T-cell (primary cell): ENCODE measurements around the gene KLK5. TPM values are rescaled to one million over a fixed set of nuclear protein-coding genes. Genes with fewer than 3 reads are reported as not detected.

ENCODE experiments used
- ATAC-seq, 4 experiments: fragments of 200-7000 bp in 3 of 4; fragments of 150-1000 bp in 1 of 4; cut with Tn5 transposase; replicated peaks in 1 of 4; 1 replicate in 3 of 4; 2 replicates in 1 of 4; pipeline ENCODE4 v1.10.0; 2021; ENCODE audit warnings: moderate library complexity in 3 of 4, mild to moderate bottlenecking in 2 of 4, moderate number of reproducible peaks in 1 of 4
- CTCF ChIA-PET, 2 donors: fragments of 300-600 bp; sonication (Branson Sonifier 250); formaldehyde crosslinking; loops; one replicate each; lab custom pipeline; 2022; ENCODE audit warnings: antibody characterized with exemption in 2 of 2; lab: Charles Lee
- POLR2A ChIA-PET, 2 donors: fragments of 300-600 bp; sonication (Branson Sonifier 250); formaldehyde crosslinking; loops; one replicate each; lab custom pipeline; 2022; ENCODE audit warnings: antibody characterized with exemption in 2 of 2; lab: Charles Lee
- DNase-seq, 35 experiments: peaks; one replicate each; pipeline versions ENCODE4 v3.0.0 to v3.0.0-alpha.2; 2013 to 2023
- H3K27ac ChIP-seq: one replicate; pipeline ENCODE4 v1.5.1; 2013; ENCODE audit warnings: low read length
- H3K27me3 ChIP-seq, 2 experiments: replicated peaks in 1 of 2; 1 replicate in 1 of 2; 2 replicates in 1 of 2; pipeline versions ENCODE4 v1.6.1 to v1.7.0; 2013; ENCODE audit warnings: low read length in 1 of 2, mixed read lengths in 1 of 2; ENCODE audit not compliant: control insufficient read depth in 2 of 2, insufficient read depth in 2 of 2; ENCODE audit errors: extremely low read depth in 1 of 2
- H3K36me3 ChIP-seq, 2 donors: 1 replicate in 1 of 2; 2 replicates in 1 of 2; pipeline versions ENCODE4 v1.6.1 to v1.7.0; 2013; ENCODE audit warnings: low read length in 1 of 2; ENCODE audit not compliant: control insufficient read depth in 2 of 2, insufficient read depth in 1 of 2; ENCODE audit errors: extremely low read depth in 1 of 2
- H3K4me1 ChIP-seq, 2 experiments: 1 replicate in 1 of 2; 2 replicates in 1 of 2; pipeline versions ENCODE4 v1.6.1 to v1.7.0; 2013; ENCODE audit warnings: low read length in 2 of 2, mixed read lengths in 1 of 2; ENCODE audit not compliant: insufficient read depth in 2 of 2, control insufficient read depth in 1 of 2; ENCODE audit errors: extremely low read depth in 1 of 2
- H3K4me3 ChIP-seq, 2 donors: 1 replicate in 1 of 2; 2 replicates in 1 of 2; pipeline versions ENCODE4 v1.5.1 to v1.7.0; 2013; ENCODE audit warnings: mild to moderate bottlenecking in 2 of 2, low read length in 1 of 2, moderate library complexity in 1 of 2; ENCODE audit not compliant: control insufficient read depth in 1 of 2; ENCODE audit errors: extremely low read depth in 1 of 2
- H3K9me3 ChIP-seq: 2 replicates; pipeline ENCODE4 v1.7.0; 2013
- H3K27ac Mint-ChIP-seq, 2 donors: one replicate each; pipeline ENCODE4 v1.8.0; 2020 to 2021; ENCODE audit warnings: mild to moderate bottlenecking in 2 of 2, mixed read lengths in 2 of 2
- H3K27me3 Mint-ChIP-seq, 2 donors: one replicate each; pipeline ENCODE4 v1.8.0; 2021 to 2022; ENCODE audit warnings: mixed read lengths in 2 of 2
- H3K36me3 Mint-ChIP-seq: one replicate; pipeline ENCODE4 v1.8.0; 2021; ENCODE audit warnings: mixed read lengths
- H3K4me1 Mint-ChIP-seq, 3 donors: one replicate each; pipeline ENCODE4 v1.8.0; 2020 to 2022; ENCODE audit warnings: mixed read lengths in 3 of 3, mild to moderate bottlenecking in 1 of 3
- H3K4me3 Mint-ChIP-seq, 3 donors: one replicate each; pipeline ENCODE4 v1.8.0; 2020 to 2022; ENCODE audit warnings: mild to moderate bottlenecking in 3 of 3, mixed read lengths in 3 of 3, moderate library complexity in 3 of 3
- H3K9me3 Mint-ChIP-seq, 3 donors: one replicate each; pipeline ENCODE4 v1.8.0; 2020 to 2022; ENCODE audit warnings: mixed read lengths in 3 of 3
- WGBS: methylation state at CpG from one replicate; pipeline ENCODE4 v1.1.5; 2013; ENCODE audit warnings: missing lambda C conversion rate; ENCODE audit not compliant: insufficient coverage; 5-methylcytosine and 5-hydroxymethylcytosine counted together
- total RNA-seq, 35 experiments: library from RNA in 6 of 35; stranded (reverse) in 6 of 35; fragments of 120-200 nt in 1 of 35; gene quantifications; one replicate each; pipeline versions ENCODE4 v1.2.1 to v1.2.4 and lab custom pipeline; 2013 to 2026

KLK5 gene
- total RNA-seq (not detected), total RNA-seq (lab: John Stamatoyannopoulos, UW) (0 to 0.61 (median 0) reads per million in 29 experiments)
- total RNA-seq (2013), result not detected

GRCh38 chr19:50952910-50953309, at the start of gene KLK5:
TSS of gene KLK5 (minus strand) at chr19:50953038. CDS start at chr19:50952657, 381 bp downstream.
- peaks cover 0 to 5% (median 0%) of the 10 kb centered on the region in 3 donors for H3K9me3 Mint-ChIP-seq
- peaks cover 36 to 39% of the 10 kb centered on the region in 2 donors for H3K27me3 Mint-ChIP-seq
- H3K4me3 ChIP-seq, result no peak within 1 kb of the TSS
- WGBS, result 16% methylated on average over 3 of the region's 7 CpGs
- ChIA-PET POLR2A (no interaction called here), CTCF (no interaction called here)
- H3K4me1 ChIP-seq, result no peaks in the 10 kb centered on the region
- H3K9me3 ChIP-seq, result no peaks in the 10 kb centered on the region
- H3K4me3 Mint-ChIP-seq, result no peak within 1 kb of the TSS
- ATAC-seq, result no peak
- no peak within 1 kb of the TSS for H3K27ac ChIP-seq
- H3K27me3 ChIP-seq, result peaks cover 2 to 31% of the 10 kb centered on the region in 2 experiments
- no peak within 1 kb of the TSS for H3K27ac Mint-ChIP-seq
- DNase-seq, result no peak
- H3K4me1 Mint-ChIP-seq, result peaks cover 0 to 5% (median 0%) of the 10 kb centered on the region in 3 donors
- no peaks in the 10 kb centered on the region for H3K36me3 ChIP-seq
- no peaks in the 10 kb centered on the region for H3K36me3 Mint-ChIP-seq

GRCh38 chr19:51002089-51002532, 49.3 kb upstream of the KLK5 start:
- 44% methylated on average over 8 of the region's 12 CpGs for WGBS

GRCh38 chr19:51001515-51001914, 48.7 kb upstream of the KLK5 start, which contains the start of gene KLK8:
TSS of gene KLK8 (minus strand) at chr19:51001604. CDS start at chr19:51001167, 437 bp downstream.
- ATAC-seq (no peak), DNase-seq (no peak)
- H3K9me3 Mint-ChIP-seq, result no peaks in the 10 kb centered on the region
- no peak within 1 kb of the TSS for H3K4me3 Mint-ChIP-seq
- Histone ChIP-seq H3K27ac (no peak within 1 kb of the TSS), H3K4me1 (no peaks in the 10 kb centered on the region), H3K27me3 (peaks cover 0 to 64% of the 10 kb centered on the region in 2 experiments), H3K4me3 (no peak within 1 kb of the TSS), H3K9me3 (no peaks in the 10 kb centered on the region), H3K36me3 (no peaks in the 10 kb centered on the region)
- H3K4me1 Mint-ChIP-seq, result peaks cover 0 to 3% (median 0%) of the 10 kb centered on the region in 3 donors
- H3K27me3 Mint-ChIP-seq, result peaks cover 35 to 67% of the 10 kb centered on the region in 2 donors
- POLR2A ChIA-PET, result no interaction called here
- no peaks in the 10 kb centered on the region for H3K36me3 Mint-ChIP-seq
- CTCF ChIA-PET, result no interaction called here
- WGBS, result 37% methylated on average over 4 of the region's 7 CpGs
- no peak within 1 kb of the TSS for H3K27ac Mint-ChIP-seq

More at GRCh38 chr19:51002089-51002532, 49.3 kb upstream of the KLK5 start:
- POLR2A ChIA-PET, result no interaction called here
- Histone ChIP-seq H3K4me3 (no peak overlapping the region), H3K36me3 (no peaks in the 10 kb centered on the region), H3K27ac (no peak overlapping the region), H3K27me3 (peaks cover 0 to 65% of the 10 kb centered on the region in 2 experiments), H3K9me3 (no peaks in the 10 kb centered on the region), H3K4me1 (no peaks in the 10 kb centered on the region)
- ATAC-seq (no peak), DNase-seq (no peak)
- Mint-ChIP-seq H3K27ac (no peak overlapping the region), H3K27me3 (peaks cover 31 to 64% of the 10 kb centered on the region in 2 donors), H3K36me3 (no peaks in the 10 kb centered on the region), H3K9me3 (no peaks in the 10 kb centered on the region), H3K4me1 (peaks cover 0 to 3% (median 0%) of the 10 kb centered on the region in 3 donors), H3K4me3 (no peak overlapping the region)
- CTCF ChIA-PET, result no interaction called here

GRCh38 chr19:51000981-51001380, 48.1 kb upstream of the KLK5 start:
- no peak for DNase-seq
- ChIA-PET CTCF (no interaction called here), POLR2A (no interaction called here)
- H3K27ac Mint-ChIP-seq, result no peak overlapping the region
- no peak overlapping the region for H3K27ac ChIP-seq
- H3K4me1 ChIP-seq, result no peaks in the 10 kb centered on the region
- peaks cover 0 to 66% of the 10 kb centered on the region in 2 experiments for H3K27me3 ChIP-seq
- H3K27me3 Mint-ChIP-seq, result peaks cover 35 to 67% of the 10 kb centered on the region in 2 donors
- no peaks in the 10 kb centered on the region for H3K9me3 Mint-ChIP-seq
- H3K4me3 Mint-ChIP-seq, result no peak overlapping the region
- 40% methylated on average over 15 of the region's 16 CpGs for WGBS
- peaks cover 0 to 3% (median 0%) of the 10 kb centered on the region in 3 donors for H3K4me1 Mint-ChIP-seq
- no peak overlapping the region for H3K4me3 ChIP-seq
- H3K36me3 ChIP-seq, result no peaks in the 10 kb centered on the region
- no peak for ATAC-seq
- H3K9me3 ChIP-seq, result no peaks in the 10 kb centered on the region
- H3K36me3 Mint-ChIP-seq, result no peaks in the 10 kb centered on the region

GRCh38 chr19:51000426-51000825, 47.6 kb upstream of the KLK5 start:
- Histone ChIP-seq H3K36me3 (no peaks in the 10 kb centered on the region), H3K27me3 (peaks cover 0 to 67% of the 10 kb centered on the region in 2 experiments), H3K4me3 (no peak overlapping the region), H3K4me1 (no peaks in the 10 kb centered on the region), H3K9me3 (no peaks in the 10 kb centered on the region), H3K27ac (no peak overlapping the region)
- Mint-ChIP-seq H3K36me3 (no peaks in the 10 kb centered on the region), H3K27me3 (peaks cover 35 to 67% of the 10 kb centered on the region in 2 donors), H3K4me1 (peaks cover 0 to 3% (median 0%) of the 10 kb centered on the region in 3 donors), H3K9me3 (no peaks in the 10 kb centered on the region), H3K4me3 (no peak overlapping the region), H3K27ac (no peak overlapping the region)
- DNase-seq (no peak), ATAC-seq (no peak)
- 93% methylated on average over 9 of the region's 10 CpGs for WGBS
- ChIA-PET CTCF (no interaction called here), POLR2A (no interaction called here)

- Histone ChIP-seq H3K27me3 (peaks cover 0 to 67% of the 10 kb centered on the region in 2 experiments), H3K9me3 (no peaks in the 10 kb centered on the region), H3K36me3 (no peaks in the 10 kb centered on the region), H3K27ac (no peak overlapping the region), H3K4me1 (no peaks in the 10 kb centered on the region), H3K4me3 (no peak overlapping the region)
- ChIA-PET CTCF (no interaction called here), POLR2A (no interaction called here)
- H3K27me3 Mint-ChIP-seq, result peaks cover 32 to 58% of the 10 kb centered on the region in 2 donors
- no peaks in the 10 kb centered on the region for H3K36me3 Mint-ChIP-seq
- H3K4me3 Mint-ChIP-seq, result no peak overlapping the region
- H3K4me1 Mint-ChIP-seq, result peaks cover 0 to 3% (median 0%) of the 10 kb centered on the region in 3 donors
- 78% methylated on average over 4 of the region's 4 CpGs for WGBS
- H3K9me3 Mint-ChIP-seq, result no peaks in the 10 kb centered on the region
- H3K27ac Mint-ChIP-seq, result no peak overlapping the region
- DNase-seq, result no peak
- no peak for ATAC-seq
Observed at GRCh38 chr19:50998686-50999085, 45.8 kb upstream of the KLK5 start.
